Ishikawa (cell line): ENCODE measurements around the gene ANXA6.

Source experiments
- CEBPB ChIP-seq: IDR thresholded peaks from 2 replicates; pipeline ENCODE4 v1.6.1; 2012
- CREB1 ChIP-seq: IDR thresholded peaks from 2 replicates; pipeline ENCODE4 v1.6.1; 2012; ENCODE audit warnings: low read depth
- EGR1 ChIP-seq: IDR thresholded peaks from 2 replicates; pipeline ENCODE4 v1.6.1; 2012
- EP300 ChIP-seq: IDR thresholded peaks from 2 replicates; pipeline ENCODE4 v1.6.1; 2012; ENCODE audit warnings: borderline replicate concordance
- FOXM1 ChIP-seq: IDR thresholded peaks from 2 replicates; pipeline ENCODE4 v1.6.1; 2012; ENCODE audit warnings: low read depth, borderline replicate concordance
- MAX ChIP-seq: IDR thresholded peaks from 2 replicates; pipeline ENCODE4 v1.6.1; 2012
- NFIC ChIP-seq: IDR thresholded peaks from 2 replicates; pipeline ENCODE4 v1.6.1; 2012
- RAD21 ChIP-seq: IDR thresholded peaks from 2 replicates; pipeline ENCODE4 v1.6.1; 2012; ENCODE audit warnings: low read depth
- TAF1 ChIP-seq: IDR thresholded peaks from 2 replicates; pipeline ENCODE4 v1.6.1; 2012; ENCODE audit warnings: low read depth, mild to moderate bottlenecking
- TEAD4 ChIP-seq: IDR thresholded peaks from 2 replicates; pipeline ENCODE4 v1.6.1; 2012
- YY1 ChIP-seq: IDR thresholded peaks from 2 replicates; pipeline ENCODE4 v1.6.1; 2012; ENCODE audit warnings: low read depth
- ZBTB7A ChIP-seq: IDR thresholded peaks from 2 replicates; pipeline ENCODE4 v1.6.1; 2012; ENCODE audit warnings: low read depth
- TF ChIP-seq, protein P1 (sequence below): IDR thresholded peaks from 2 replicates; pipeline ENCODE4 v1.6.1; 2012
- TF ChIP-seq, protein P2 (sequence below): IDR thresholded peaks from 2 replicates; pipeline ENCODE4 v1.6.1; 2012; ENCODE audit warnings: low read depth, mild to moderate bottlenecking

GRCh38 chr5:151130235-151130921 is 27.2 kb downstream of the ANXA6 start:
- no peak for TF ChIP-seq MAX
- no peak for TF ChIP-seq TAF1
- no peak for TF ChIP-seq RAD21
- TF ChIP-seq, protein P1, sequence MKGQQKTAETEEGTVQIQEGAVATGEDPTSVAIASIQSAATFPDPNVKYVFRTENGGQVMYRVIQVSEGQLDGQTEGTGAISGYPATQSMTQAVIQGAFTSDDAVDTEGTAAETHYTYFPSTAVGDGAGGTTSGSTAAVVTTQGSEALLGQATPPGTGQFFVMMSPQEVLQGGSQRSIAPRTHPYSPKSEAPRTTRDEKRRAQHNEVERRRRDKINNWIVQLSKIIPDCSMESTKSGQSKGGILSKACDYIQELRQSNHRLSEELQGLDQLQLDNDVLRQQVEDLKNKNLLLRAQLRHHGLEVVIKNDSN, result no peak
- TF ChIP-seq, protein P2, sequence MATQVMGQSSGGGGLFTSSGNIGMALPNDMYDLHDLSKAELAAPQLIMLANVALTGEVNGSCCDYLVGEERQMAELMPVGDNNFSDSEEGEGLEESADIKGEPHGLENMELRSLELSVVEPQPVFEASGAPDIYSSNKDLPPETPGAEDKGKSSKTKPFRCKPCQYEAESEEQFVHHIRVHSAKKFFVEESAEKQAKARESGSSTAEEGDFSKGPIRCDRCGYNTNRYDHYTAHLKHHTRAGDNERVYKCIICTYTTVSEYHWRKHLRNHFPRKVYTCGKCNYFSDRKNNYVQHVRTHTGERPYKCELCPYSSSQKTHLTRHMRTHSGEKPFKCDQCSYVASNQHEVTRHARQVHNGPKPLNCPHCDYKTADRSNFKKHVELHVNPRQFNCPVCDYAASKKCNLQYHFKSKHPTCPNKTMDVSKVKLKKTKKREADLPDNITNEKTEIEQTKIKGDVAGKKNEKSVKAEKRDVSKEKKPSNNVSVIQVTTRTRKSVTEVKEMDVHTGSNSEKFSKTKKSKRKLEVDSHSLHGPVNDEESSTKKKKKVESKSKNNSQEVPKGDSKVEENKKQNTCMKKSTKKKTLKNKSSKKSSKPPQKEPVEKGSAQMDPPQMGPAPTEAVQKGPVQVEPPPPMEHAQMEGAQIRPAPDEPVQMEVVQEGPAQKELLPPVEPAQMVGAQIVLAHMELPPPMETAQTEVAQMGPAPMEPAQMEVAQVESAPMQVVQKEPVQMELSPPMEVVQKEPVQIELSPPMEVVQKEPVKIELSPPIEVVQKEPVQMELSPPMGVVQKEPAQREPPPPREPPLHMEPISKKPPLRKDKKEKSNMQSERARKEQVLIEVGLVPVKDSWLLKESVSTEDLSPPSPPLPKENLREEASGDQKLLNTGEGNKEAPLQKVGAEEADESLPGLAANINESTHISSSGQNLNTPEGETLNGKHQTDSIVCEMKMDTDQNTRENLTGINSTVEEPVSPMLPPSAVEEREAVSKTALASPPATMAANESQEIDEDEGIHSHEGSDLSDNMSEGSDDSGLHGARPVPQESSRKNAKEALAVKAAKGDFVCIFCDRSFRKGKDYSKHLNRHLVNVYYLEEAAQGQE, result no peak
- TF ChIP-seq FOXM1, result no peak
- no peak for TF ChIP-seq CEBPB
- no peak for TF ChIP-seq ZBTB7A
- TF ChIP-seq YY1, result no peak
- no peak for TF ChIP-seq EGR1
- TF ChIP-seq TEAD4, result no peak
- no peak for TF ChIP-seq EP300
- no peak for TF ChIP-seq CREB1
- no peak for TF ChIP-seq NFIC
